H1 (cell line): ENCODE data around the gene SMIM20. TPM values are rescaled to one million over a fixed set of nuclear protein-coding genes. Genes with fewer than 3 reads are reported as not detected.

ENCODE experiments used
- CTCF ChIA-PET: fragments of 300-600 bp; sonication (Branson Sonifier 250); formaldehyde crosslinking; loops from one replicate; lab custom pipeline; 2021; ENCODE audit not compliant: partially characterized antibody; lab: Charles Lee
- POLR2A ChIA-PET: fragments of 300-600 bp; sonication (Branson Sonifier 250); formaldehyde crosslinking; loops from one replicate; lab custom pipeline; 2021; ENCODE audit warnings: inconsistent platforms; ENCODE audit not compliant: partially characterized antibody; lab: Charles Lee
- DNase-seq, 2 experiments: peaks; one replicate each; pipeline versions ENCODE4 v3.0.0 to v3.0.0-alpha.2; 2010 to 2022; ENCODE audit warnings: low spot score in 2 of 2, low read depth in 1 of 2, mixed read lengths in 1 of 2
- FAIRE-seq: peaks from 2 replicates; lab custom pipeline; 2011; peaks lifted over from hg19 to GRCh38; lab: Jason Lieb, UNC
- H2AFZ ChIP-seq: 2 replicates; pipeline ENCODE4 v1.8.1; 2012; ENCODE audit warnings: low read length, inconsistent platforms
- H2AK5ac ChIP-seq: 2 replicates; pipeline ENCODE4 v1.6.1; 2013; ENCODE audit warnings: low read depth, low read length
- H2BK120ac ChIP-seq: replicated peaks from 2 replicates; pipeline ENCODE3; 2013; ENCODE audit warnings: low read depth, low read length, inconsistent platforms
- H2BK12ac ChIP-seq: 2 replicates; pipeline ENCODE4 v1.6.1; 2013; ENCODE audit warnings: low read depth, low read length
- H2BK15ac ChIP-seq: 2 replicates; pipeline ENCODE4 v1.6.1; 2013; ENCODE audit warnings: low read length
- H2BK20ac ChIP-seq: 2 replicates; pipeline ENCODE4 v1.6.1; 2013; ENCODE audit warnings: low read length
- H2BK5ac ChIP-seq: 2 replicates; pipeline ENCODE4 v1.6.1; 2013; ENCODE audit warnings: low read depth, low read length
- H3K14ac ChIP-seq: 2 replicates; pipeline ENCODE4 v1.6.1; 2013; ENCODE audit warnings: inconsistent platforms; ENCODE audit not compliant: insufficient read length
- H3K18ac ChIP-seq: 2 replicates; pipeline ENCODE4 v1.6.1; 2013; ENCODE audit warnings: low read length; ENCODE audit errors: extremely low read depth
- H3K23ac ChIP-seq: 2 replicates; pipeline ENCODE4 v1.6.1; 2013; ENCODE audit warnings: inconsistent platforms; ENCODE audit not compliant: insufficient read length
- H3K23me2 ChIP-seq: 2 replicates; pipeline ENCODE4 v1.6.1; 2013; ENCODE audit warnings: low read depth, low read length
- H3K27ac ChIP-seq: 2 replicates; pipeline ENCODE4 v1.6.1; 2011; ENCODE audit warnings: low read depth, low read length, inconsistent platforms
- H3K27me3 ChIP-seq, 4 experiments: replicated peaks in 1 of 4; 1 replicate in 1 of 4; 2 replicates in 3 of 4; pipeline versions ENCODE4 v1.6.1 to v1.8.1; 2011 to 2013; ENCODE audit warnings: low read length in 3 of 4, mild to moderate bottlenecking in 3 of 4, inconsistent platforms in 2 of 4, mixed read lengths in 2 of 4, moderate library complexity in 1 of 4; ENCODE audit not compliant: control insufficient read depth in 3 of 4, insufficient read depth in 3 of 4; ENCODE audit errors: extremely low read depth in 1 of 4
- H3K36me3 ChIP-seq, 4 experiments: 2 replicates each; pipeline versions ENCODE4 v1.6.1 to v1.8.1; 2011 to 2013; ENCODE audit warnings: mild to moderate bottlenecking in 4 of 4, low read length in 3 of 4, moderate library complexity in 2 of 4, control low read depth in 1 of 4, inconsistent platforms in 1 of 4; ENCODE audit not compliant: insufficient read depth in 4 of 4, control insufficient read depth in 2 of 4
- H3K4ac ChIP-seq: replicated peaks from 2 replicates; pipeline ENCODE3; 2013; ENCODE audit warnings: low read length, low read depth, mixed read lengths, inconsistent platforms; ENCODE audit not compliant: insufficient read length
- H3K4me1 ChIP-seq, 4 experiments: replicated peaks in 1 of 4; 1 replicate in 1 of 4; 2 replicates in 3 of 4; pipeline versions ENCODE4 v1.6.1 to v1.8.1; 2011 to 2013; ENCODE audit warnings: low read length in 3 of 4, inconsistent platforms in 2 of 4, mixed read lengths in 1 of 4; ENCODE audit not compliant: insufficient read depth in 4 of 4, control insufficient read depth in 3 of 4
- H3K4me2 ChIP-seq, 2 experiments: 2 replicates each; pipeline versions ENCODE4 v1.6.1 to v1.8.1; 2011 to 2013; ENCODE audit warnings: low read depth in 2 of 2, low read length in 2 of 2, control low read depth in 1 of 2, inconsistent platforms in 1 of 2, mild to moderate bottlenecking in 1 of 2; ENCODE audit not compliant: insufficient read depth in 1 of 2
- H3K4me3 ChIP-seq, 4 experiments: fragments of 200-600, 300-600 bp in 1 of 4; sonication (generic), shearing (Covaris generic), sonication (Bioruptor Twin) in 1 of 4; 2 replicates each; pipeline versions ENCODE4 v1.5.1 to v1.8.1; 2011 to 2016; ENCODE audit warnings: low read length in 4 of 4, low read depth in 3 of 4, control low read depth in 2 of 4, inconsistent platforms in 2 of 4, mild to moderate bottlenecking in 2 of 4, mixed read lengths in 1 of 4, moderate library complexity in 1 of 4; ENCODE audit not compliant: insufficient read depth in 2 of 4; ENCODE audit errors: extremely low read depth in 1 of 4
- H3K56ac ChIP-seq: replicated peaks from 2 replicates; pipeline ENCODE3; 2013; ENCODE audit warnings: low read depth, mild to moderate bottlenecking, mixed read lengths, low read length, inconsistent platforms; ENCODE audit not compliant: insufficient read length
- H3K79me1 ChIP-seq: 2 replicates; pipeline ENCODE4 v1.6.1; 2013; ENCODE audit warnings: low read depth, low read length, control low read depth
- H3K79me2 ChIP-seq, 2 experiments: 2 replicates each; pipeline versions ENCODE4 v1.6.1 to v1.8.1; 2012 to 2013; ENCODE audit warnings: low read length in 2 of 2, mild to moderate bottlenecking in 2 of 2, inconsistent platforms in 1 of 2; ENCODE audit not compliant: insufficient read depth in 2 of 2, control insufficient read depth in 1 of 2
- H3K9ac ChIP-seq, 4 experiments: replicated peaks in 1 of 4; 1 replicate in 1 of 4; 2 replicates in 3 of 4; pipeline versions ENCODE4 v1.6.1 to v1.8.1; 2011 to 2013; ENCODE audit warnings: low read depth in 3 of 4, low read length in 3 of 4, control low read depth in 2 of 4, mild to moderate bottlenecking in 2 of 4, moderate library complexity in 2 of 4, inconsistent platforms in 1 of 4; ENCODE audit errors: extremely low read depth in 1 of 4
- H3K9me3 ChIP-seq, 2 experiments: 2 replicates each; pipeline versions ENCODE4 v1.6.1 to v1.8.1; 2012 to 2013; ENCODE audit warnings: mild to moderate bottlenecking in 2 of 2, moderate library complexity in 2 of 2, control low read depth in 1 of 2, inconsistent platforms in 1 of 2, low read depth in 1 of 2, low read length in 1 of 2, mixed read lengths in 1 of 2; ENCODE audit not compliant: insufficient read depth in 2 of 2
- H4K20me1 ChIP-seq, 2 experiments: replicated peaks in 1 of 2; 2 replicates each; pipeline versions ENCODE3 to v1.8.1; 2011 to 2013; ENCODE audit warnings: inconsistent platforms in 2 of 2, low read length in 2 of 2, mild to moderate bottlenecking in 1 of 2; ENCODE audit not compliant: insufficient read depth in 2 of 2, control insufficient read depth in 1 of 2
- H4K5ac ChIP-seq: 2 replicates; pipeline ENCODE4 v1.6.1; 2013; ENCODE audit warnings: low read length, low read depth, mixed read lengths, inconsistent platforms; ENCODE audit not compliant: insufficient read length
- H4K8ac ChIP-seq: 2 replicates; pipeline ENCODE4 v1.8.0; 2013; ENCODE audit warnings: mild to moderate bottlenecking, moderate library complexity, low read length, inconsistent platforms; ENCODE audit not compliant: insufficient read depth; ENCODE audit errors: extremely low read depth
- H4K91ac ChIP-seq: replicated peaks from 2 replicates; pipeline ENCODE3; 2013; ENCODE audit warnings: low read length, mixed read lengths, inconsistent platforms; ENCODE audit not compliant: insufficient read length
- BCL11A ChIP-seq, 2 experiments: IDR thresholded peaks; one replicate each; pipeline ENCODE4 v1.6.1; 2011; ENCODE audit warnings: low read depth in 2 of 2, low read length in 2 of 2, mild to moderate bottlenecking in 2 of 2
- CHD2 ChIP-seq: IDR thresholded peaks from 2 replicates; pipeline ENCODE4 v1.6.1; 2012; ENCODE audit warnings: low read length, improper control_type of control experiment
- EP300 ChIP-seq, 2 experiments: IDR thresholded peaks; 1 replicate in 1 of 2; 2 replicates in 1 of 2; pipeline ENCODE4 v1.6.1; 2011 to 2012; ENCODE audit warnings: low read depth in 2 of 2, low read length in 2 of 2, mild to moderate bottlenecking in 2 of 2, borderline replicate concordance in 1 of 2, inconsistent platforms in 1 of 2, moderate library complexity in 1 of 2
- KDM1A ChIP-seq: fragments of 200-600, 300-600 bp; sonication (generic); IDR thresholded peaks from 2 replicates; pipeline ENCODE4 v1.7.1; 2016; ENCODE audit warnings: mild to moderate bottlenecking, low read length, borderline replicate concordance
- KDM4A ChIP-seq: IDR thresholded peaks from one replicate; pipeline ENCODE4 v1.7.1; 2012; ENCODE audit warnings: low read depth, mild to moderate bottlenecking, moderate library complexity, low read length, inconsistent platforms; ENCODE audit not compliant: severe bottlenecking
- KDM5A ChIP-seq: fragments of 200-600 bp; IDR thresholded peaks from 2 replicates; pipeline ENCODE4 v1.7.1; 2012; ENCODE audit warnings: mild to moderate bottlenecking, low read length, inconsistent platforms, mixed read lengths
- RNF2 ChIP-seq: fragments of 200-900, 300-1000 bp; sonication (generic); IDR thresholded peaks from 2 replicates; pipeline ENCODE4 v1.7.1; 2016; ENCODE audit warnings: borderline replicate concordance, low read depth, mild to moderate bottlenecking, antibody characterized with exemption, low read length; ENCODE audit not compliant: poor library complexity, severe bottlenecking; ENCODE audit errors: missing control alignments
- RXRA ChIP-seq: IDR thresholded peaks from 2 replicates; pipeline ENCODE4 v1.6.1; 2011; ENCODE audit warnings: low read depth, mild to moderate bottlenecking, low read length, moderate library complexity; ENCODE audit not compliant: insufficient read depth
- SIN3A ChIP-seq, 2 experiments: IDR thresholded peaks in 1 of 2; conservative IDR thresholded peaks in 1 of 2; 2 replicates each; pipeline ENCODE4 v1.6.1; 2011 to 2012; ENCODE audit warnings: low read length in 2 of 2, improper control_type of control experiment in 1 of 2, low read depth in 1 of 2, mild to moderate bottlenecking in 1 of 2
- TAF1 ChIP-seq: IDR thresholded peaks from 2 replicates; pipeline ENCODE4 v1.6.1; 2011; ENCODE audit warnings: mild to moderate bottlenecking, low read depth, low read length
- ZNF274 ChIP-seq: IDR thresholded peaks from 2 replicates; pipeline ENCODE4 v1.7.0; 2012; ENCODE audit warnings: low read length, borderline replicate concordance; ENCODE audit errors: extremely low read depth
- WGBS, 2 experiments: shearing (Covaris generic) in 1 of 2; methylation state at CpG; one replicate each; pipeline versions ENCODE4 v1.1.6 to v1.1.7; 2013 to 2015; ENCODE audit warnings: low lambda C conversion rate in 2 of 2, mixed read lengths in 2 of 2, inconsistent platforms in 1 of 2, low coverage in 1 of 2, missing lambda C conversion rate in 1 of 2; ENCODE audit not compliant: insufficient replicate concordance in 2 of 2, insufficient coverage in 1 of 2, insufficient read length in 1 of 2; ENCODE audit errors: extremely low coverage in 1 of 2, missing lambda C conversion rate in 1 of 2; 5-methylcytosine and 5-hydroxymethylcytosine counted together
- polyA plus RNA-seq, 7 experiments: library from polyadenylated mRNA; depleted of rRNA in 3 of 7; stranded (reverse) in 5 of 7; unstranded in 2 of 7; fragments of >200 nt in 5 of 7; fragments of 200-250 nt in 2 of 7; gene quantifications; 1 replicate in 5 of 7; 2 replicates in 1 of 7; 4 replicates in 1 of 7; pipeline versions ENCODE4 v1.2.1 to v1.2.3, GENCODE V29; 2011 to 2013; ENCODE audit warnings: missing spikeins in 2 of 7, mixed read lengths in 2 of 7
- total RNA-seq: library from RNA; stranded (reverse); fragmentation: NEBNext Ultra II Directional; extraction: Animal tissue kit (Norgen Biotek cat#: 25700); gene quantifications from 2 replicates; pipeline ENCODE4 v1.2.1, GENCODE V29; 2021
- TF ChIP-seq, protein P1 (sequence below): IDR thresholded peaks from 2 replicates; pipeline ENCODE4 v1.6.1; 2011; ENCODE audit warnings: low read length, improper control_type of control experiment

Gene SMIM20
- total and polyA plus RNA-seq, 2 of the 8 experiments (the other 6 are each of a cell fraction or from before 2014, with no cell fraction given): 21.9 to 36.9 TPM

DNA sequence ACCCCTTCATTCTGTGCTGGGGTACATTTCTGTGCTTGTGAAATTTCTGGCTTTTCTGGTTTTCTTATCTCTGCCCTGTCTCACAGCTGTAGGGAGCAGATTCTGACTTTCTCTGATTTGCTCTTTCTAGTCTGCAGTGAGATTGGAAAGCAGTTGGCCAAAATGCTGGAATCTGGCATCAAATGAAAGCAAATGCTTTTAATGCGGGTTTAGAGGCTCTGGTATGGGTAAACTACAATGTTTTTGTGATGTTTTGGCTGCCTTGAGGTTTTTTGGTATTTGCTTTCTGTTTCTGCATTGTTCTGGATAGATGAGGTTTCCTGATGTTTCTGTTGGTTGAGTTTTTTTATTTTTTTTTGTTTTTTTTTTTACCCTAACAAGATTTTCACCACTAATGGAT lies 23.8 kb downstream of the SMIM20 start:
- POLR2A ChIA-PET: no interaction called here
- no peak overlapping the region for H2BK12ac ChIP-seq
- no peak for DNase-seq

More for the DNA sequence above, 23.8 kb downstream of the SMIM20 start:
- Histone ChIP-seq H2BK120ac (no peak overlapping the region), H2BK20ac (no peak overlapping the region), H3K4me1 (no peaks in the 10 kb centered on the region), H3K36me3 (no peaks in the 10 kb centered on the region), H3K79me1 (no peaks in the 10 kb centered on the region), H4K5ac (no peak overlapping the region), H3K9me3 (no peaks in the 10 kb centered on the region), H3K79me2 (no peaks in the 10 kb centered on the region), H3K4me2 (no peak overlapping the region), H3K56ac (no peak overlapping the region), H2AFZ (no peak overlapping the region), H2BK5ac (no peak overlapping the region), H3K4me3 (no peak overlapping the region), H3K14ac (no peak overlapping the region), H3K18ac (no peak overlapping the region), H3K23ac (no peak overlapping the region), H2AK5ac (no peak overlapping the region), H3K27ac (no peak overlapping the region), H4K91ac (no peak overlapping the region), H3K27me3 (no peaks in the 10 kb centered on the region), H3K9ac (no peak overlapping the region), H3K23me2 (no peaks in the 10 kb centered on the region), H2BK15ac (no peak overlapping the region), H4K8ac (no peak overlapping the region), H3K4ac (no peak overlapping the region), H4K20me1 (no peaks in the 10 kb centered on the region)
- no peak for FAIRE-seq
- CTCF ChIA-PET: interaction anchor here (1.3 to 1.6 kb wide), 2 partner anchors 10 to 37 kb away, joined by 3 to 5 read pairs; no protein-coding TSS in a partner anchor
- 82% methylated on average over 1 of the region's 1 CpG; no CpG with 5 or more reads in 1 of the 2 experiments for WGBS, 2 experiments
- no peak for TF ChIP-seq RXRA
- TF ChIP-seq TAF1: no peak
- no peak for TF ChIP-seq CHD2
- no peak for TF ChIP-seq KDM1A
- no peak for TF ChIP-seq RNF2
- no peak for TF ChIP-seq EP300 (IDR thresholded peaks at IDR 0.05; ENCODE audit: borderline replicate concordance in 1 of 2, low read depth in 2 of 2, low read length in 2 of 2)
- TF ChIP-seq SIN3A (conservative IDR thresholded peaks at IDR 0.05 in 1 of 2, IDR thresholded peaks at IDR 0.05 in 1 of 2; ENCODE audit: low read depth in 1 of 2, low read length in 2 of 2): no peak
- no peak for TF ChIP-seq ZNF274
- no peak for TF ChIP-seq KDM4A
- TF ChIP-seq BCL11A (IDR thresholded peaks at IDR 0.05; ENCODE audit: low read depth in 2 of 2, low read length in 2 of 2): no peak
- no peak for TF ChIP-seq KDM5A
- TF ChIP-seq, protein P1, sequence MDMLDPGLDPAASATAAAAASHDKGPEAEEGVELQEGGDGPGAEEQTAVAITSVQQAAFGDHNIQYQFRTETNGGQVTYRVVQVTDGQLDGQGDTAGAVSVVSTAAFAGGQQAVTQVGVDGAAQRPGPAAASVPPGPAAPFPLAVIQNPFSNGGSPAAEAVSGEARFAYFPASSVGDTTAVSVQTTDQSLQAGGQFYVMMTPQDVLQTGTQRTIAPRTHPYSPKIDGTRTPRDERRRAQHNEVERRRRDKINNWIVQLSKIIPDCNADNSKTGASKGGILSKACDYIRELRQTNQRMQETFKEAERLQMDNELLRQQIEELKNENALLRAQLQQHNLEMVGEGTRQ: no peak
